Measurements from ENCODE around the gene SPOUT1. TPM values are rescaled to one million over a fixed set of nuclear protein-coding genes. Genes with fewer than 3 reads are reported as not detected.

The SPOUT1 gene
- total RNA-seq, 2 experiments from 2014 or later: 109 to 111 TPM

DNA sequence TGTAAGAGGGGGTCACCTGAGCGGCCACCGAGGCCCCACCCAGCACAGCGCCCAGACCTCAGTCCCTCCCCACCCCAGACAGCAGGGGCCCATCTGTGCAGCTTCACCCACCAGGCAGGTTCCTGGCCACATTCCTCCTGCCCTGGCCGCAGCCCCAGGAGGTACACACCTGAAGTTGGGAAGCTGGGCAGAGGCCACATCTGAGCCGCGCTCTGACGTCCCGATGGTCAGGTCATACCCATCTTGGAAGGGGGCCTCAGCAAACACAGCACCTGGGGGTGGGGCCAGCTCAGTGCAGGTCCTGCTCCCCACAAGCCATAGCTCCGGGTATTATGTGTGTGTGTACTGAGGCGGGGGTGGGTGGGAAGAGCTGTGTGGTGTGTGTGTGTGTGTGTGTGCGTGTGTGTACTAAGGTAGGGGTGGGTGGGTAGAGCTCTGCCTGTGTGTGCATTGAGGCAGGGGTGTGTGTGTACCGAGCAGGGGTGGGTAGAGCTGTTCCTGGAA, 5.6 kb downstream of the SPOUT1 start:
- peaks cover 24% of the 10 kb centered on the region for H3K36me3 Mint-ChIP-seq
- no peaks in the 10 kb centered on the region for H3K9me3 Mint-ChIP-seq
- no peak overlapping the region for H3K27ac Mint-ChIP-seq
- H3K27me3 Mint-ChIP-seq: peaks cover 3% of the 10 kb centered on the region
- H3K4me3 Mint-ChIP-seq: no peak overlapping the region
- H3K4me1 Mint-ChIP-seq: peaks cover 36% of the 10 kb centered on the region
- DNase-seq: no peak

DNA sequence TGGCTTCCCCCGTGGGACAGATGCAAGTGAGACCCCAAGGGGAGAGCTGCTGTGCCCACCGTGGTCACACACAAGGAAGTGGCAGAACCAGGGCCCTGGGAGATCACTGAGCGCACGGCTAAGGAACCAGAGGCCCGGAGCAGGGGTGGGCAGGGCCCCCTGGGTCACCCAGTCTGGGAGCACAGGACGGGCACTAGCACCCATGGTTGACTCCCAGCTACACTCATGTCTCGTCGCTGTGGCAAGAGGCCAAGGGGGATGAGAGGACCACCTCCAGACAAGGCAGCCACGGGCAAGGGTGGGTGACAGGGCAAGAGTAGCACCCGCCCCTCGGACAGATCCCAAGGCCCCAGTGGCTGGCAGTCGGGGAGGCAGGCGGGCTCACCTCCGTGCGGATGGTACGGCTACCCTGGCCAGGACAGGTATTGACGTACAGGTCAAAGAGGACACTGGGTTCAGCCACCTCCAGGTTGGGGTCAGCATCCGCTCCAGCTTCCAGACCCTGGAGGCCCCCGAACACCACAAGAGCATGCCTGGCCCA, 6.2 kb downstream of the SPOUT1 start:
- Mint-ChIP-seq H3K4me1 (peaks cover 32% of the 10 kb centered on the region), H3K27me3 (peaks cover 3% of the 10 kb centered on the region), H3K4me3 (no peak overlapping the region), H3K27ac (no peak overlapping the region), H3K9me3 (no peaks in the 10 kb centered on the region), H3K36me3 (peaks cover 19% of the 10 kb centered on the region)
- DNase-seq: no peak

- Mint-ChIP-seq H3K36me3 (peaks cover 13% of the 10 kb centered on the region), H3K27ac (no peak overlapping the region), H3K9me3 (no peaks in the 10 kb centered on the region), H3K4me3 (no peak overlapping the region), H3K4me1 (peaks cover 33% of the 10 kb centered on the region), H3K27me3 (peaks cover 3% of the 10 kb centered on the region)
- DNase-seq: no peak
These were observed 7.1 kb downstream of the SPOUT1 start for GRCh38 chr9:128822407-128823042.

GRCh38 chr9:128821584-128822406, 7.8 kb downstream of the SPOUT1 start:
- Mint-ChIP-seq H3K27me3 (peaks cover 3% of the 10 kb centered on the region), H3K27ac (peak overlapping the region; percentile 55), H3K4me3 (no peak overlapping the region), H3K36me3 (peaks cover 8% of the 10 kb centered on the region), H3K9me3 (no peaks in the 10 kb centered on the region), H3K4me1 (peaks cover 28% of the 10 kb centered on the region)
- no peak for DNase-seq

GRCh38 chr9:128820665-128821583, 8.7 kb downstream of the SPOUT1 start:
- Mint-ChIP-seq H3K4me1 (peaks cover 28% of the 10 kb centered on the region), H3K4me3 (no peak overlapping the region), H3K9me3 (no peaks in the 10 kb centered on the region), H3K27me3 (peaks cover 3% of the 10 kb centered on the region), H3K36me3 (peaks cover 8% of the 10 kb centered on the region), H3K27ac (peak overlapping the region; percentile 55)
- no peak for DNase-seq

- Mint-ChIP-seq H3K4me1 (peaks cover 28% of the 10 kb centered on the region), H3K36me3 (peaks cover 8% of the 10 kb centered on the region), H3K4me3 (peak overlapping the region; percentile 81), H3K27ac (peak overlapping the region; percentile 55), H3K27me3 (peaks cover 3% of the 10 kb centered on the region), H3K9me3 (no peaks in the 10 kb centered on the region)
- no peak for DNase-seq
These were observed 9.6 kb downstream of the SPOUT1 start for GRCh38 chr9:128819716-128820664.

- Mint-ChIP-seq H3K4me3 (peak overlapping the region; percentile 81), H3K9me3 (no peaks in the 10 kb centered on the region), H3K4me1 (peaks cover 28% of the 10 kb centered on the region), H3K36me3 (peaks cover 8% of the 10 kb centered on the region), H3K27ac (peak overlapping the region; percentile 69), H3K27me3 (peaks cover 3% of the 10 kb centered on the region)
- peak; percentile 64 for DNase-seq
These were observed 10.5 kb downstream of the SPOUT1 start for GRCh38 chr9:128818839-128819715.

GRCh38 chr9:128818099-128818838, 11.3 kb downstream of the SPOUT1 start, which contains the start of gene ENDOG:
Gene ENDOG, plus strand, starts transcription at chr9:128818500. Its CDS starts 185 bp downstream, at chr9:128818685.
- H3K36me3 Mint-ChIP-seq: peaks cover 8% of the 10 kb centered on the region
- H3K27me3 Mint-ChIP-seq: peaks cover 3% of the 10 kb centered on the region
- no peaks in the 10 kb centered on the region for H3K9me3 Mint-ChIP-seq
- H3K27ac Mint-ChIP-seq: peak within 1 kb of the TSS; percentile 82
- DNase-seq: peak; percentile 99
- H3K4me1 Mint-ChIP-seq: peaks cover 28% of the 10 kb centered on the region
- H3K4me3 Mint-ChIP-seq: peak within 1 kb of the TSS; percentile 81

GRCh38 chr9:128810873-128811272, 18.7 kb downstream of the SPOUT1 start:
- no peak overlapping the region for H3K27ac Mint-ChIP-seq
- H3K4me3 Mint-ChIP-seq: no peak overlapping the region
- H3K27me3 Mint-ChIP-seq: no peaks in the 10 kb centered on the region
- H3K4me1 Mint-ChIP-seq: no peaks in the 10 kb centered on the region
- H3K9me3 Mint-ChIP-seq: no peaks in the 10 kb centered on the region
- DNase-seq: no peak
- H3K36me3 Mint-ChIP-seq: peaks cover 3% of the 10 kb centered on the region

GRCh38 chr9:128809831-128810230, 19.8 kb downstream of the SPOUT1 start:
- Mint-ChIP-seq H3K4me3 (no peak overlapping the region), H3K27me3 (no peaks in the 10 kb centered on the region), H3K27ac (no peak overlapping the region), H3K36me3 (peaks cover 3% of the 10 kb centered on the region), H3K4me1 (no peaks in the 10 kb centered on the region), H3K9me3 (no peaks in the 10 kb centered on the region)
- DNase-seq: no peak

DNA sequence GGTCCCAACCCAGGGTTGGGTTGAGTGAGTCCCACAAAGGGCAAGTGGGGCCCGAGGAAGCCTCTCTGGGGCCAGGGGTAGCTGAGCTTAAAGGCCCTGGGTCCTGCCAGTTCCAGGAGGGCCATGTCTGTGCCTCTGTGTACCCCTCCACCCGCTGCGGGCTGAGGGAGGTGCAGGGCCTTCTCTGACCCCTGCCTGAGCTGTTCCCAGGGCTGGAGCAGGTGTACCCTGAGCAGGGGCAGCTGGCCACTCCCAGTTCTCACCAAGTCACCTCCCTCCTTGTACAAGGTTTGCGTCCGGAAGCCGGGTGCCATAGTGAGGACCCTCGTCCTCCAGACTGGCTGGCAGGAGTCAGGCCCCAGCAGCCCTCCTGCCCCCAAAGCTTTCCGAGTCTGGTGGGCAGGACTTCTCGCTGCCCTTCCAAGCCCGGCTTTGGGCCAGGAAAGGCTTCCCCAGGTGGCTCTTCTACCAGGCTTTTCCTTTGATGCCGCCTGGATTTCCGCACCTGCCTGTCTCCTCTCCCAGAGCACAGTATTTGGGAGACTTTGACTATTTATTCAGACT, 20.5 kb downstream of the SPOUT1 start:
- DNase-seq: no peak
- H3K27ac Mint-ChIP-seq: no peak overlapping the region
- no peak overlapping the region for H3K4me3 Mint-ChIP-seq
- H3K27me3 Mint-ChIP-seq: no peaks in the 10 kb centered on the region
- H3K9me3 Mint-ChIP-seq: no peaks in the 10 kb centered on the region
- no peaks in the 10 kb centered on the region for H3K4me1 Mint-ChIP-seq
- peaks cover 3% of the 10 kb centered on the region for H3K36me3 Mint-ChIP-seq

- no peaks in the 10 kb centered on the region for H3K4me1 Mint-ChIP-seq
- H3K4me3 Mint-ChIP-seq: no peak overlapping the region
- peak overlapping the region; percentile 12 for H3K27ac Mint-ChIP-seq
- H3K36me3 Mint-ChIP-seq: peaks cover 3% of the 10 kb centered on the region
- DNase-seq: no peak
- H3K27me3 Mint-ChIP-seq: no peaks in the 10 kb centered on the region
- no peaks in the 10 kb centered on the region for H3K9me3 Mint-ChIP-seq
These were observed 21.1 kb downstream of the SPOUT1 start for GRCh38 chr9:128808543-128808942.
